Activated B cell treated with CpG ODN at 0.5 μM for 24 hours (primary cell): ENCODE measurements around the gene AFG1L. TPM values are rescaled to one million over a fixed set of nuclear protein-coding genes. Genes with fewer than 3 reads are reported as not detected.

Source experiments
- ATAC-seq: fragments of 200-7000 bp; cut with Tn5 transposase; one replicate; pipeline ENCODE4 v1.10.0; 2021; ENCODE audit warnings: low read depth, mild to moderate bottlenecking, moderate library complexity
- CTCF ChIA-PET: fragments of 350-600 bp; sonication (Branson Sonifier 250); formaldehyde crosslinking; loops from one replicate; lab custom pipeline; 2021; ENCODE audit warnings: antibody characterized with exemption; lab: Charles Lee
- POLR2A ChIA-PET: fragments of 350-600 bp; sonication (Branson Sonifier 250); formaldehyde crosslinking; loops from one replicate; lab custom pipeline; 2021; ENCODE audit warnings: antibody characterized with exemption; lab: Charles Lee
- DNase-seq: peaks from one replicate; pipeline ENCODE4 v3.0.0; 2022
- H3K27ac Mint-ChIP-seq: one replicate; pipeline ENCODE4 v1.8.0; 2020; ENCODE audit warnings: mixed read lengths
- H3K27me3 Mint-ChIP-seq: one replicate; pipeline ENCODE4 v1.8.0; 2021; ENCODE audit warnings: mixed read lengths
- H3K36me3 Mint-ChIP-seq: one replicate; pipeline ENCODE4 v1.8.0; 2021; ENCODE audit warnings: low read depth, mixed read lengths
- H3K4me1 Mint-ChIP-seq: one replicate; pipeline ENCODE4 v1.8.0; 2021; ENCODE audit warnings: mixed read lengths
- H3K4me3 Mint-ChIP-seq: one replicate; pipeline ENCODE4 v1.8.0; 2020; ENCODE audit warnings: mild to moderate bottlenecking, mixed read lengths
- H3K9me3 Mint-ChIP-seq: one replicate; pipeline ENCODE4 v1.8.0; 2020; ENCODE audit warnings: mixed read lengths
- intact Hi-C: fragments of 100-400 bp; cut with micrococcal nuclease; formaldehyde crosslinking; loops from one replicate; pipeline ENCODE4 v1.15.1; 2024
- total RNA-seq: library from RNA; stranded (reverse); gene quantifications from 2 replicates; pipeline ENCODE4 v1.2.3, GENCODE V29; 2022
- TF ChIP-seq, protein P1 (sequence below): fragments of 200-600 bp; IDR thresholded peaks from one replicate; pipeline ENCODE4 v1.8.0; 2022; ENCODE audit warnings: antibody characterized with exemption, mild to moderate bottlenecking

Gene AFG1L
- total RNA-seq, 1 donor from 2014 or later = 10.3 TPM

DNA sequence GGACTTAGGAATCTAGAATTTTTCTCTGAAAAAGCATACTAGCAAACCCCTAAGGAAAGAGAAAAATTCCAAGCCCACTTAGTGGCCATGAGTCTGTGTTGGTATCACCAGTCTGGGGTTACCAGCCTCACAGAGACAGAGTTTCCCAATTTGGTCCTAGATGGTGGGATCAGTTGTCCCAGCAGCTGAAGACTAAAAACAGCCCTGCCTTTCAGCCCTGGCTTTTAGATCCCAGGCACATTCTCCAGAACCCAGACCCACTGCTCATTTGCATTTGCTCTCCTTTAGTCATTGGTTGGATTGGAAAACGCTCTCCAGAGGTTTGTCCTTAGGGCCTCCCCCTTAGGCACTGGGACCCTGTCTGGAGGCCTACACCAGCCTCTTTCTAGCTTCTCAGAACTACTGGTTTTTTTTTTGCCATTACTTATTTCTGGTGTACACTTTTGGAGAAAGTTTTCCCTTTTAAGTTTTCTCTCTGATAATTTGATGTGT is 226.8 kb downstream of the AFG1L start:
- intact Hi-C loops = no loop called here
- ChIA-PET CTCF (interaction anchor here (1.2 to 1.7 kb wide), 3 partner anchors 12 to 554 kb away, joined by 3 read pairs; no protein-coding TSS in a partner anchor), POLR2A (no interaction called here)
- Mint-ChIP-seq H3K4me1 (no peaks in the 10 kb centered on the region), H3K27ac (no peak overlapping the region), H3K4me3 (no peak overlapping the region), H3K9me3 (no peaks in the 10 kb centered on the region), H3K36me3 (peaks cover 25% of the 10 kb centered on the region), H3K27me3 (no peaks in the 10 kb centered on the region)
- TF ChIP-seq, protein P1, sequence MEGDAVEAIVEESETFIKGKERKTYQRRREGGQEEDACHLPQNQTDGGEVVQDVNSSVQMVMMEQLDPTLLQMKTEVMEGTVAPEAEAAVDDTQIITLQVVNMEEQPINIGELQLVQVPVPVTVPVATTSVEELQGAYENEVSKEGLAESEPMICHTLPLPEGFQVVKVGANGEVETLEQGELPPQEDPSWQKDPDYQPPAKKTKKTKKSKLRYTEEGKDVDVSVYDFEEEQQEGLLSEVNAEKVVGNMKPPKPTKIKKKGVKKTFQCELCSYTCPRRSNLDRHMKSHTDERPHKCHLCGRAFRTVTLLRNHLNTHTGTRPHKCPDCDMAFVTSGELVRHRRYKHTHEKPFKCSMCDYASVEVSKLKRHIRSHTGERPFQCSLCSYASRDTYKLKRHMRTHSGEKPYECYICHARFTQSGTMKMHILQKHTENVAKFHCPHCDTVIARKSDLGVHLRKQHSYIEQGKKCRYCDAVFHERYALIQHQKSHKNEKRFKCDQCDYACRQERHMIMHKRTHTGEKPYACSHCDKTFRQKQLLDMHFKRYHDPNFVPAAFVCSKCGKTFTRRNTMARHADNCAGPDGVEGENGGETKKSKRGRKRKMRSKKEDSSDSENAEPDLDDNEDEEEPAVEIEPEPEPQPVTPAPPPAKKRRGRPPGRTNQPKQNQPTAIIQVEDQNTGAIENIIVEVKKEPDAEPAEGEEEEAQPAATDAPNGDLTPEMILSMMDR = no peak
- ATAC-seq (no peak), DNase-seq (no peak)

DNA sequence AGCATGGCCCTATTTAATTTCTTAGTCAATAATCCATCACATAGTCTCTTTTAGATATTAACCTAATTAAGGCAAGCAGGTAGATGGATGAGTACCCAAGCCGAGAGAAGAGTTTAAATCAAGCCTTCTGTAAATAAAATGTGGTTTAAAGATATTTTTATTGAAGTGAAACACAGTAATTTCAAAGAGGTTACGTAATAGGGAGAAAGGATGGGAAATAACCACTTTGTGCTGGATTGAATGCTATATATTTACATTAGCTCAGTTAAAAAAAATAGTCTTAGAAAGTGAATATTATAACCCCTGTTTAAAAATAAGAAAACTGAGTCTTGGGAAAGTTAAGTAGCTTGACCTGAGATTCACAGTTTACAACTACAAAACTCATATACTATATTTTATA is 228.8 kb downstream of the AFG1L start:
- no peak for ATAC-seq

DNA sequence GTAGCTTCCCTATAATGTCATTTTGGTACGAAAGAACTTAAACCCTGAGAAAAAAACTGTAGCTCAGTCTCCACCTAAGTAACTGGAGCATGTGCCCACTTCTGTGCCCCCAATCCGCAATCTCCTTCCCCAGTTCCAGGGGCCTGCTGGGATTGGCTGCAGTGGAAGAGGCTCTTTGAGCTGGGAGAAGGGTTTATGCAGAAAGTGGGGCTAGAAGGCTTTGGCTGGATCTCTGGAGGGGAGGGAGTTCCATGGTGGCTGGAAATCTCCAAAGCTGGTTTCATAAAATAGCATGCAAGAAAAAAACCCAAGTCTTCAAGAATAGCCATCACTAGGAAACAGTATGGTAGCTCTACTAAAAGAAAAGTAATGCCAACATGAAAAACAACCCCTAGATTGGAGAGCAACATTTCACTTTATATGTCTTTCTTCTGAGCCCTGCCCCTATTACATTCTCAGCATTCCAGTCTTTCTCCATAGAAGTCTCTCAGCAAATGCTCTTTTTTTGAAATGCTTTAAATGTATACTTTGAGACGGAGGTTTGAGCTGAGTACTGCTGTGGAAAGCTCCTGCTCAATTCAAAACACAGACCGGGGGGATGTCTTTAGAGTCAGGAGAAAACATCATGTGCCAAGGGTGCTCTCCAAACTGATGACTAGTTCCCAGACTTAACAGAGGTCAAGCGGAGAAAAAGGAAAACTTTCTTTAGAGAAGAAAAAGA is 229.8 kb downstream of the AFG1L start:
- no peaks in the 10 kb centered on the region for H3K4me1 Mint-ChIP-seq
- TF ChIP-seq, protein P1 = no peak
- CTCF ChIA-PET = interaction anchor here (1.2 to 2.0 kb wide), 4 partner anchors 10 to 413 kb away, joined by 4 to 15 read pairs (median 5); no protein-coding TSS in a partner anchor
- no peak overlapping the region for H3K27ac Mint-ChIP-seq
- ATAC-seq (no peak), DNase-seq (no peak)
- POLR2A ChIA-PET = no interaction called here
- intact Hi-C loops = loop anchor here (5.0 kb wide), 2 partner anchors 352 to 847 kb away; no protein-coding TSS in a partner anchor
- H3K27me3 Mint-ChIP-seq = no peaks in the 10 kb centered on the region
- peaks cover 23% of the 10 kb centered on the region for H3K36me3 Mint-ChIP-seq
- no peaks in the 10 kb centered on the region for H3K9me3 Mint-ChIP-seq
- no peak overlapping the region for H3K4me3 Mint-ChIP-seq

More for the DNA sequence above, 228.8 kb downstream of the AFG1L start:
- DNase-seq = no peak
- Mint-ChIP-seq H3K36me3 (peaks cover 25% of the 10 kb centered on the region), H3K27ac (no peak overlapping the region), H3K4me1 (no peaks in the 10 kb centered on the region), H3K27me3 (no peaks in the 10 kb centered on the region), H3K9me3 (no peaks in the 10 kb centered on the region), H3K4me3 (no peak overlapping the region)
- CTCF ChIA-PET = interaction anchor here (1.0 to 2.0 kb wide), 2 partner anchors 19 to 412 kb away, joined by 3 to 15 read pairs; no protein-coding TSS in a partner anchor
- TF ChIP-seq, protein P1 = no peak
- intact Hi-C loops = no loop called here
- POLR2A ChIA-PET = no interaction called here

DNA sequence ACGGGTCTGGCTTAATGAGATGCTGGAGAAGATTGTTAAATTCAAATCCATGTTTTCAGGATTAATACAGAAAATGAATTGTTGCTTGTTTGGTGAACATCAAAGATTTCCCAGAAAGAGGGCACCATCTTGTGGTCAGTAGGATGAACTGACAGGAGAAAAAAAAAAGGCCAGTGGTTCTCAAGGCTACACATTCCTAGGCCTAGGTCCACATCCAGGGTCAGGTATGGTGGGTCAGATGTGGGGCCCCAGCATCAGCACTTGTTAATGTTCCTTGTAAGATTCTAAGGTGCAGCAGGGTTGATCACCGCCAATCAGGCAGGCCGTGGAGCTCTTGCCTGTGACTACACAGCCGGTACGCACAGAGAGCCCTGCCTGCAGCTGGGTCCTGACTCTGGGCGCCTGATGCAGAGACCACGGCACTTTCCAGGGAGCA is 231.9 kb downstream of the AFG1L start:
- ChIA-PET POLR2A (no interaction called here), CTCF (interaction anchor here (1.0 to 1.6 kb wide), 3 partner anchors 34 to 414 kb away, joined by 4 to 7 read pairs (median 4); no protein-coding TSS in a partner anchor)
- no peak for DNase-seq
- intact Hi-C loops = loop anchor here (1.0 to 5.0 kb wide), 5 partner anchors 276 to 849 kb away; no protein-coding TSS in a partner anchor
- no peak overlapping the region for H3K4me3 Mint-ChIP-seq
- no peaks in the 10 kb centered on the region for H3K4me1 Mint-ChIP-seq
- H3K9me3 Mint-ChIP-seq = no peaks in the 10 kb centered on the region
- H3K27me3 Mint-ChIP-seq = no peaks in the 10 kb centered on the region
- no peak overlapping the region for H3K27ac Mint-ChIP-seq
- TF ChIP-seq, protein P1 = peak; percentile 79
- H3K36me3 Mint-ChIP-seq = peaks cover 14% of the 10 kb centered on the region
- peak; percentile 45 for ATAC-seq

DNA sequence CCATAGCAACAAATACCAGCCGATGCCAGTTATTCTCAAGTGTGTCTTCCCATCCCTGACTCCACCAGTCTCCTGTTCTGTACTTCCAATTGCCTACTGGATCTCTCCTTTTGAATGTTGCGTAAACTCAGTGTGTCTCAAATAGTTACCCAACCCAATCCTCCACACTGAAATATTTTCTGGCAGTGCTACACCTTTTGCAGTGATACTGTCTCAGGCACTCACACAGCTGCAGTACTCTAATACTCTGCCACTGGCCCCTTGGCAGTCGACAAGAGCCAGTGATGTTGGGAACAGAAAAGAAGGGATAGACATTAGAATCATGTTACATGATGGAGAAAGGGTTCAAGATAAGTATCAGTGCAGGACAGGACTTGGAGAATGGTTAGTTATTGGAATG is 234.0 kb downstream of the AFG1L start:
- intact Hi-C loops = loop anchor here (5.0 kb wide), 2 partner anchors 357 to 852 kb away; no protein-coding TSS in a partner anchor
- no peaks in the 10 kb centered on the region for H3K27me3 Mint-ChIP-seq
- TF ChIP-seq, protein P1 = no peak

More for the DNA sequence above, 234.0 kb downstream of the AFG1L start:
- Mint-ChIP-seq H3K4me1 (no peaks in the 10 kb centered on the region), H3K9me3 (no peaks in the 10 kb centered on the region), H3K27ac (no peak overlapping the region), H3K36me3 (no peaks in the 10 kb centered on the region), H3K4me3 (no peak overlapping the region)
- ChIA-PET CTCF (interaction anchor here (1.2 kb wide), 1 partner anchor 545 kb away, joined by 3 read pairs; no protein-coding TSS in a partner anchor), POLR2A (no interaction called here)
- ATAC-seq = no peak
- no peak for DNase-seq
